ENCODE measurements around the gene GPR37L1. TPM values are rescaled to one million over a fixed set of nuclear protein-coding genes. Genes with fewer than 3 reads are reported as not detected.

Gene GPR37L1
- total and polyA plus RNA-seq, 10 of the 15 experiments (the other 5 are each of a cell fraction or from before 2014, with no cell fraction given): under 0.01 to 0.08 (median 0.02) TPM; not detected in 5

DNA sequence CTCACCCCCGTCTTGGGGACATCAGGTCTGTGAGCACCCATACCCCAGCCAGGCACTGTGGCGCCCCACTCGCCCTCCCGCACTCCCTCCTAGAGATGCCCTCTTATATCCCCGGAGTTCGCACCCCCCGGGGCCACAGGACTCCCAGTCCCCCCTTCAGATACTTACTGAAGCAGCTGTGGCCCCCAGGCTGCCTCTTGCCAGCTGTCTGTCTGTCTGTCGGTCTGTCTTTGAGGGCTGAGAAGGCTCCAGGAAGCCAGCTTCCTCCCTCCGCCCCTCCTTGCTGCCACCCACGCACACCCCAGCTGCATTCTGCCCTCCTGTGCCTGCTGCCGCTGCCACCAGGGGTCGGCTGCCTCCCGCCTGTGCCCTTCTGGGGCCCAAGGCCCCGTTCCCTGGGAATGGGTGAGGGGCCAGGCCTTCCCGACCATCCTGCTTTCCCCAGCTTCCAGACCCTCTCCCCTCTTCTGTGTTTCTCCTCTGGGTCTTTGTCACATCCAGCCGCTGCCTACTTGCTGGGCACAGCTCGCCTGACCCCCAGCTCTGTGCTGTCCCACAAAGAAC, 37.7 kb downstream of the GPR37L1 start, which contains the start of gene PTPN7 (continued):
- no peak for TF ChIP-seq MYC (IDR thresholded peaks at IDR 0.05; ENCODE audit: insufficient read depth, insufficient read length, insufficient replicate concordance, low read length, severe bottlenecking)
- TF ChIP-seq, protein P1, sequence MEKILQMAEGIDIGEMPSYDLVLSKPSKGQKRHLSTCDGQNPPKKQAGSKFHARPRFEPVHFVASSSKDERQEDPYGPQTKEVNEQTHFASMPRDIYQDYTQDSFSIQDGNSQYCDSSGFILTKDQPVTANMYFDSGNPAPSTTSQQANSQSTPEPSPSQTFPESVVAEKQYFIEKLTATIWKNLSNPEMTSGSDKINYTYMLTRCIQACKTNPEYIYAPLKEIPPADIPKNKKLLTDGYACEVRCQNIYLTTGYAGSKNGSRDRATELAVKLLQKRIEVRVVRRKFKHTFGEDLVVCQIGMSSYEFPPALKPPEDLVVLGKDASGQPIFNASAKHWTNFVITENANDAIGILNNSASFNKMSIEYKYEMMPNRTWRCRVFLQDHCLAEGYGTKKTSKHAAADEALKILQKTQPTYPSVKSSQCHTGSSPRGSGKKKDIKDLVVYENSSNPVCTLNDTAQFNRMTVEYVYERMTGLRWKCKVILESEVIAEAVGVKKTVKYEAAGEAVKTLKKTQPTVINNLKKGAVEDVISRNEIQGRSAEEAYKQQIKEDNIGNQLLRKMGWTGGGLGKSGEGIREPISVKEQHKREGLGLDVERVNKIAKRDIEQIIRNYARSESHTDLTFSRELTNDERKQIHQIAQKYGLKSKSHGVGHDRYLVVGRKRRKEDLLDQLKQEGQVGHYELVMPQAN (conservative IDR thresholded peaks at IDR 0.05): 0 out of 2 replicates have a peak, but pooled peaks have one; percentile 39
- TF ChIP-seq ATF3 (IDR thresholded peaks at IDR 0.05; ENCODE audit: borderline replicate concordance, extremely low read depth, low read depth, low read length): no peak
- no peak for TF ChIP-seq ZBTB33 (IDR thresholded peaks at IDR 0.05)
- no peak; the same call in 1 of the 2 replicates for TF ChIP-seq CBFB (IDR thresholded peaks at IDR 0.05; ENCODE audit: low read depth)
- no peak for TF ChIP-seq FOXM1 (IDR thresholded peaks at IDR 0.05; ENCODE audit: low read depth, low read length)
- no peak for TF ChIP-seq EZH2 (IDR thresholded peaks at IDR 0.05; ENCODE audit: borderline replicate concordance, control insufficient read depth, low read depth, low read length)
- no peak for TF ChIP-seq JUND (IDR thresholded peaks at IDR 0.05; ENCODE audit: low read depth, low read length)
- no peak for TF ChIP-seq JUNB (IDR thresholded peaks at IDR 0.05)
- TF ChIP-seq GATAD2B (conservative IDR thresholded peaks at IDR 0.05; ENCODE audit: low read depth): peak; percentile 80
- peak; percentile 15; the same call in 1 of the 2 replicates for TF ChIP-seq IRF4 (IDR thresholded peaks at IDR 0.05; ENCODE audit: low read depth, low read length)
- TF ChIP-seq, protein P2, sequence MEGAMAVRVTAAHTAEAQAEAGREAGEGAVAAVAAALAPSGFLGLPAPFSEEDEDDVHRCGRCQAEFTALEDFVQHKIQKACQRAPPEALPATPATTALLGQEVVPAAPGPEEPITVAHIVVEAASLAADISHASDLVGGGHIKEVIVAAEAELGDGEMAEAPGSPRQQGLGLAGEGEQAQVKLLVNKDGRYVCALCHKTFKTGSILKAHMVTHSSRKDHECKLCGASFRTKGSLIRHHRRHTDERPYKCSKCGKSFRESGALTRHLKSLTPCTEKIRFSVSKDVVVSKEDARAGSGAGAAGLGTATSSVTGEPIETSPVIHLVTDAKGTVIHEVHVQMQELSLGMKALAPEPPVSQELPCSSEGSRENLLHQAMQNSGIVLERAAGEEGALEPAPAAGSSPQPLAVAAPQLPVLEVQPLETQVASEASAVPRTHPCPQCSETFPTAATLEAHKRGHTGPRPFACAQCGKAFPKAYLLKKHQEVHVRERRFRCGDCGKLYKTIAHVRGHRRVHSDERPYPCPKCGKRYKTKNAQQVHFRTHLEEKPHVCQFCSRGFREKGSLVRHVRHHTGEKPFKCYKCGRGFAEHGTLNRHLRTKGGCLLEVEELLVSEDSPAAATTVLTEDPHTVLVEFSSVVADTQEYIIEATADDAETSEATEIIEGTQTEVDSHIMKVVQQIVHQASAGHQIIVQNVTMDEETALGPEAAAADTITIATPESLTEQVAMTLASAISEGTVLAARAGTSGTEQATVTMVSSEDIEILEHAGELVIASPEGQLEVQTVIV (IDR thresholded peaks at IDR 0.05; ENCODE audit: borderline replicate concordance, partially characterized antibody): no peak
- no peak for TF ChIP-seq KDM1A (IDR thresholded peaks at IDR 0.05; ENCODE audit: borderline replicate concordance)
- TF ChIP-seq SMAD5 (IDR thresholded peaks at IDR 0.05; ENCODE audit: low read depth): no peak
- no peak for TF ChIP-seq SMAD1 (IDR thresholded peaks at IDR 0.05; ENCODE audit: low read depth, partially characterized antibody)
- 0 out of 2 replicates have a peak, but pooled peaks have one; percentile 30 for TF ChIP-seq TARDBP (IDR thresholded peaks at IDR 0.05; ENCODE audit: borderline replicate concordance)
- TF ChIP-seq, protein P3, sequence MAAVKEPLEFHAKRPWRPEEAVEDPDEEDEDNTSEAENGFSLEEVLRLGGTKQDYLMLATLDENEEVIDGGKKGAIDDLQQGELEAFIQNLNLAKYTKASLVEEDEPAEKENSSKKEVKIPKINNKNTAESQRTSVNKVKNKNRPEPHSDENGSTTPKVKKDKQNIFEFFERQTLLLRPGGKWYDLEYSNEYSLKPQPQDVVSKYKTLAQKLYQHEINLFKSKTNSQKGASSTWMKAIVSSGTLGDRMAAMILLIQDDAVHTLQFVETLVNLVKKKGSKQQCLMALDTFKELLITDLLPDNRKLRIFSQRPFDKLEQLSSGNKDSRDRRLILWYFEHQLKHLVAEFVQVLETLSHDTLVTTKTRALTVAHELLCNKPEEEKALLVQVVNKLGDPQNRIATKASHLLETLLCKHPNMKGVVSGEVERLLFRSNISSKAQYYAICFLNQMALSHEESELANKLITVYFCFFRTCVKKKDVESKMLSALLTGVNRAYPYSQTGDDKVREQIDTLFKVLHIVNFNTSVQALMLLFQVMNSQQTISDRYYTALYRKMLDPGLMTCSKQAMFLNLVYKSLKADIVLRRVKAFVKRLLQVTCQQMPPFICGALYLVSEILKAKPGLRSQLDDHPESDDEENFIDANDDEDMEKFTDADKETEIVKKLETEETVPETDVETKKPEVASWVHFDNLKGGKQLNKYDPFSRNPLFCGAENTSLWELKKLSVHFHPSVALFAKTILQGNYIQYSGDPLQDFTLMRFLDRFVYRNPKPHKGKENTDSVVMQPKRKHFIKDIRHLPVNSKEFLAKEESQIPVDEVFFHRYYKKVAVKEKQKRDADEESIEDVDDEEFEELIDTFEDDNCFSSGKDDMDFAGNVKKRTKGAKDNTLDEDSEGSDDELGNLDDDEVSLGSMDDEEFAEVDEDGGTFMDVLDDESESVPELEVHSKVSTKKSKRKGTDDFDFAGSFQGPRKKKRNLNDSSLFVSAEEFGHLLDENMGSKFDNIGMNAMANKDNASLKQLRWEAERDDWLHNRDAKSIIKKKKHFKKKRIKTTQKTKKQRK (IDR thresholded peaks at IDR 0.05; ENCODE audit: low read depth, low read length): no peak
- TF ChIP-seq, protein P4, sequence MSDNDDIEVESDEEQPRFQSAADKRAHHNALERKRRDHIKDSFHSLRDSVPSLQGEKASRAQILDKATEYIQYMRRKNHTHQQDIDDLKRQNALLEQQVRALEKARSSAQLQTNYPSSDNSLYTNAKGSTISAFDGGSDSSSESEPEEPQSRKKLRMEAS (IDR thresholded peaks at IDR 0.05; ENCODE audit: low read depth, low read length): no peak
- no peak for TF ChIP-seq RBBP5 (conservative IDR thresholded peaks at IDR 0.05)
- no peak for TF ChIP-seq NRF1 (conservative IDR thresholded peaks at IDR 0.05; ENCODE audit: low read depth, low read length)
